GM21526 (cell line): ENCODE data around the gene NFYC.

Source experiments
- ATAC-seq: cut with Tn5 transposase; IDR thresholded peaks from one replicate; pipeline ENCODE4 v1.9.1; 2021; ENCODE audit warnings: moderate library complexity; ENCODE audit not compliant: unreplicated experiment, low FRiP score

The NFYC gene

DNA sequence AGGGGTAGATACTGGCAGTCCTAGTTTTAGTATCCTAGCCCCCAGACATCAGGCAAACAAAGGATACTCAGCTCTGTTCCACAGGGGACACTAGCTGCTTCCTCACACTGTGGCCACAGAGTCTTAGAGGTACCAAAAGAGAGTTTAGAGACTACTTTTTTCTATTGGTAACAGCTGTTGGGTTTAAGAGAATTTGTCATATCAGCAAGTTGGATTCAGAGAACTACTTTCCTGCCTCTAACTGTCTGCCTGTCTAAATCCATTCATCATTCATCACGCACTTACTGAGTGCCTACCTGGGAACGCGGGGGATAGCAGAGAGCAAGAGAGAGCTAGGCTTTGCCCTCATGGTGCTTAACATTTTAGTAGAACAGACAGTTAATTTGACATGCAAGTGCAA lies 65.0 kb downstream of the NFYC start:
- no peak for ATAC-seq

DNA sequence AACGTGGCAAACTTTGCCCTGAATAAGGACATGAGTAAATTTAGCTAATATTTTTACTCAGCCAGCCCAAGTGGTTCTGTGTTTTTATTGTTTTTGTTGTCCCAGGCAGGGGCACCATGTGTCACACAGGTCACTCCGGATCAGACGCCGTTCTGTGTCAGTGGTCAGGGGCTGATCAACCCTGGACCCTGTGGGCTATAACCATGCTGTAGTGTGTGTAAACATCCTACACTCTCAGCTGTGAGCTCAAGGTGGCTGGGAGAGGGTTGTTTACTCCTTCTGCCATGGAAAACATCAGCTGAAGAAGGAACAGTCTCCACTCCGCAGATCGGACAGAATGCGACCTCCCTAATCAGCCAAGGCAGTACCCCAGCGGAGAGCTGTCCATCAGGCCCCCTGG lies 65.6 kb downstream of the NFYC start:
- no peak for ATAC-seq

DNA sequence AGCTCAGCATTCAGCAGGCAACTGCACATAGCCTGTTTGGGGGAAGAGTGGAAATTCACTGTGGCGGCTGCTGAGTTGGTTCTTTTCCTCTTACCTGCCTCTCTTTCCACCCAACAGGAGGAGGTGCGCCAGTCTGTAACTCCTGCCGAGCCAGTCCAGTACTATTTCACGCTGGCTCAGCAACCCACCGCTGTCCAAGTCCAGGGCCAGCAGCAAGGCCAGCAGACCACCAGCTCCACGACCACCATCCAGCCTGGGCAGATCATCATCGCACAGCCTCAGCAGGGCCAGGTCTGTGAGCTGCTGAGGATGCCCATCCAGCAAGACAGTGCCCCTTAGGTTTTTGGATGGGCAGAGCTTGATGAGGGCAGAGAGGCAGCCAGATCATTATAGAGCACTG lies 66.5 kb downstream of the NFYC start:
- ATAC-seq = no peak

DNA sequence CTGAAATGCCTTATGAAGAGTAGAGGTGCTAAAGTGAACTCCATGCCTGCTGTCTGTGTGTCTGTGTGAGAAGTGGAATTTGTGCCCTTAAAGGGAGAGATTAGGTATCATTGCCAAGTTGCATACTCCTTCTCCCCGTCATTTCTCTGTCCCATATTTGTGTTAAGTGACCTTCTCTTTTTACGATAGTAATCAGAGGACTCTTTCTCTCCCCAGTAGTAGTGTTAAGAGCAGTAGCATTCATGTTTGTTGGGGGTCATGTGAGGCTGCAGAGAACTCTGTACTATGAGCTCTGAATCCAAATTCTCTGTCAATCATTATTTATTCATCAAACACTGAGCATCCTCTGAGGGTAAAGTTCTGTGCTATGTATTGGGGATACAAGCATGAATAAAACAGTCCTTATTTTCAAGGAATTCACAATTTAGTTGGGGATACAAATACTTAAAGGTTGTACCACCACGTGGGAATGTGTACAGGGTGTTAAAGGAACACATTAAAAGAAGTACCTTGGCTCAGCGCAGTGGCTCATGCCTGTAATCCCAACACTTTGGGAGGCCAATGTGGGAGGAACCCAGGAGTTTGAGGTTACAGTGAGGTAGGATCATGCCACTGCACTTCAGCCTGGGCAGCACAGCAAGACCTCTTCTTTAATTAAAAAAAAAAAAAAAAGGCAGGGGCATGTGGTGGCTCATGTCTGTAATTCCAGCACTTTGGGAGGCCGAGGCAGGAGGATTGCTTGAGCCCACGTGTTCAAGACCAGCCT lies 67.3 kb downstream of the NFYC start:
- ATAC-seq = no peak

DNA sequence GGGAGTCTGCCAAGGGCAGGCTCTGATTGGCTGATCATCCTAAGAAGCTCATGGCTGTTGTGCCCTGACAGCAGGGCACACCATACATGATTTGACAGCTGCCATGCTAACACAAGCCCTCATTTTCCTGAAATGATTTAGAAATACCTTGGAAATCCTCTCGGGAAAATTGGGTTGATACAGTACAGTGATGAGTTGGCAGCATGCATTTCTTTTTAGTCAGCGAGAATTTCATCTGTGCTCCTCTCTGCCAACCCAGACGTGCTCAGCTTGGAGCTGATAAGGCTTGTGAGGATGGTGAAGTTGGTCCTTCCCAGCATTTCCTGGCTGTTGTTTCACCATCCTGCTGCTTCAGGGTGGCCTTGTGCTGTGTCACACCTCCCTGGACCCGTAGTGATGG lies 69.5 kb downstream of the NFYC start:
- no peak for ATAC-seq

DNA sequence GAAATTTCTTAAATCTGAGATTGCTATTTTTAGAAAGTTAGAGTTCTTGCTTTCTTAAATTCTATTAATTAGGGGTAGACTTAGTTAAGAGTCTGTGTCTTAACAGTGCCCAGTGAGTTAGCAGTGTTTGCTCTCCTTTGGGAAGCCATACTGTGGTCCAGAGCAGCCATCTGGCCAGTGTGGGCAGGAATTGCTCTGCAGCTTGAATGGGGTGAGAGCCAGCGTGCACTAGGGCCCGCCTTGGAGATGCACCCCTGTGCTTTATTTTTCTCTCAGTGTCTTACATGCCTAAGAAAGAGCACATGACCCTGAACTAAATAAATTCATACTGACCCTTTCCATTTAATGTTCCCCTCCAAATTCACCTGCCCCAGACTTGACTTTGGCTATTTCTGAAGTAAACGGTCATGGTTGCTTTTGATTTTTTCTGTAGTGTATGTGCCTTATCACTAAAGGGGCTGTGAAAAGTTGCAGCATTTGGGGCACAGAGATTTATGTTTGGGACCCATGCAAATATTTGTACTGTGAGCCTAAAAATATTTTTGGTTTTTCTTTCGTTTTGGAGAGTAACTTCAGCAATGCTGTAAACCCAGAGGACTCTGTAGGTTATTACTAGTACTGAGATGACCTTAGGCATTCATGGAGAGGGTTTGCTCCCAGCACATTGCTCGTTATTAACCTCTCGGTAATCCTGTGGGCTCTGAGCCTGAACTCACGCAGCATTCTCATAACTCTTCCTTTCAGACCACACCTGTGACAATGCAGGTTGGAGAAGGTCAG lies 70.8 kb downstream of the NFYC start:
- ATAC-seq = no peak

DNA sequence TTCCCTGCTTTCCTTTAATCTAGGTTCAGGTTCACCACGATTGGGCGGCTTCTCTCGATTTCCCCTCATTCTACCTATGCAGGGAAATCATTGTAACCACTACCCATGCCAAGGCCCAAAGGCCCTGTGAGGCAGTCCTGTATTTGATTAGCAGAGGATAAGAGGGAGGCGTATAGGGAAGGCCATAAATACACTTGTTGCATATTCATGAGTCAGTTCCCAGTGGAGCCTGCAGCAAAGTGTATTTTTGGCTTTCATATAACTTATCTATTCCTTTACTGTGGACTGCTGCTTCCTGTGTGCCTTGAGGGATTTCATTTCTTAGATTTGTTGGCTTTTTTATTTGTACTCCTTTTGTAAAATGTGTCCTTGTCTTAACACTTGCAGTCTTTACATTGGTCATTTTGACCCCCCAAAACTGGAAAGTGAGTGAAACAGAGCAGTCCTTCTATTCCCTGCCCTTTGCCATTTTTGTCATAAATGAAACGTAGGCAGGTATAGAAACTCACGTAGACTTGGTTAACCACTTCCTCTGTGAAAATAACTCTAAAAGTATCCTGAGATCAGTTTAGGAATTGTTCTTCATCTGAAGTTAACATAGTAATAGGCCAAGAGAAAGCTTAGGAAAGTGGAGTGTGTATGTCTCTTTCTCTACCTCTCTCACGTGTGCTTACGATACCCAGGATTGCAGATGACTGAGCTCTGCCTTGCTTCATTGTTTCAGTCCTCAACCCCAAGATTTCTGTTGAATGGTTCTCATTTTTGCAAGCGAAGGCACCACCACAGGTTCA lies 72.4 kb downstream of the NFYC start:
- ATAC-seq = no peak

DNA sequence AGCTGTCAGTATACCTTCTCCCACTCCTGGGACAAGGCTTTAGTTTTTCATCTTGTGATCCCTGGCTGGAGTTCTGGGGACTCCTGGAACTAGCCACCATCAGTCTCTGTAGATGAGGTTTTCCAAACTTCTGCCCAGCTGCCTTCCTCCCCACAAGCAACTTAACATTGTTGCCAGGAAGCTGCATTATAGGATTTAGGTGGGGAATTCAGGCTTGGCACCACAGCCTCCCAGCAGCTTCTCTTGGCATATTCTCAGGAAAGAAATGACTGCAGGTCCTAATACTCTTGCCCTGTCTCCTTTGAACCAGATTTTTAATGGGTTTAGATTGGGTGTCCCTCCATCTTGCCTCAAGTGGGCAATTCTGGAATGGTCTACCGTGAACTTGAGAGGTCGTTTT lies 73.5 kb downstream of the NFYC start:
- no peak for ATAC-seq

DNA sequence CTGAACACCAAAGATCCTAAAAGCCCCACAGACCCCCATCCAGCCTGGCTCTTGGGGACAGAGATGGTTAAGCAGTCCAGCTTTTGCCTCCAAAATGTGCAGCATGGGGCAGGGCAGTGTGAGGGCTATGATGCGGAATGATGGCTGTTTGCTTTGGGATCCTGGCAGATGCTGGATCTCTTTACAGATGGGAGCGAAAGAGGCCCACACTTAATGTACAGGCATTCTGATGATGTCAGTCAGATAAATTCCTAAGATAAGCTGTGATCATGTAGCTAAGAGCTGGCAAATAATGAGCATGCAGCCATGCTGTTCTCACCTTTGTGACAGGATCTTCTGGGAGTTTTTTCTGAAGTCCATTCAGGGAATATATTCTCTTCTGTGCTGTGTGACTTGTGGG lies 74.5 kb downstream of the NFYC start:
- ATAC-seq = no peak

DNA sequence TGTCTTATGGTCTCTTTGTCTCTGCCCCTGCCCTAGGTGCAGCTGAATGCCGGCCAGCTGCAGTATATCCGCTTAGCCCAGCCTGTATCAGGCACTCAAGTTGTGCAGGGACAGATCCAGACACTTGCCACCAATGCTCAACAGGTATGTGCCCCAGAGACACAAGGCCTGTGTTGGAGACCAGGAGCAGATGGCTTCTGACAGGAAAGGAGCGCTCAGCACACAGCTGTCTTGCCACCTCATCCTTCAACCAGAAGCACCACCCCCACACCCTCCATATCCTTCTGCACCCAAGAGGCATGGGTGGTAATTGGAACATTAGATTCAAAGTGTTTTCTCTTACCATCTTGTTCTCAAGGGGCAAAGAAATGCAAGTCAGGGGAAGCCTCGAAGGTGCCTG lies 75.1 kb downstream of the NFYC start:
- ATAC-seq = no peak

DNA sequence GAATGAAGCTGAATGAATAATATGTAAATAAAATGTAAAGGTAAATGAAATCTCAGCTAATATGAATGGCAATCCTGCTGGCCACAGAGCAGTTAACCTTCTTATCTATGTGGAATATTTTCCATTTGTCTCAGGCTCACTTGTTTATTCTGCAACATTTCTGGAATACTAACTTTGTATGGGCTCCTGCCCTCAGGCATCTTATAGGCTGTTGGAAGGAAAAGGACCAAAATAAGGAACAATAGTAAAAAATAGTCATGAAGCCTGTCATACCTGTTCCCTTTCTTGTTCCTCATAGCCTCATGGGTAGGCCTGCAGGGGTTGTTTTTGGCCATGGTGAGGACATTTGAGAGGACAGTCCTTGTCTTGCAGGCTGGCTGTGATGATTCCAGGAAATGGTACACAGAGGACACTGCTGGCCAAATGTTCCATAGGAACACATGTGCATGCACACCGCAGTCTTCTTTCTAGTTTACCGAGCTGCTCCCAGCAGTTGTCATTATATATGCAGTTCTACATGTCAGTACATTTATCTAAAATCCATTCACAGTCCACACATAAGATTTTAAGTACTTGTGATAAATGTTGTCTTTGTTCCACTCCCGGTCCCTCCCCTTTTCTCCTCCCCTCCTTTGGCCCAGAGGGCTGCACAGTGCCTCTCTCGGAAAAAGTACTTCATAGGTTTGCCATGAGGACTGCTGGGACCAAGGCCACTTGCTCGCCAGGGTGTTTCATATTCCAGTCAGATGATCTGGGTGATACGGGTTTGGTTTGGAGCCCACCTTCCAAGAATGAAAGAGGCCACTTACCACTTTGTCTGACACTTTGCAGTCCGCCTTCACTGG lies 76.9 kb downstream of the NFYC start:
- ATAC-seq = no peak

DNA sequence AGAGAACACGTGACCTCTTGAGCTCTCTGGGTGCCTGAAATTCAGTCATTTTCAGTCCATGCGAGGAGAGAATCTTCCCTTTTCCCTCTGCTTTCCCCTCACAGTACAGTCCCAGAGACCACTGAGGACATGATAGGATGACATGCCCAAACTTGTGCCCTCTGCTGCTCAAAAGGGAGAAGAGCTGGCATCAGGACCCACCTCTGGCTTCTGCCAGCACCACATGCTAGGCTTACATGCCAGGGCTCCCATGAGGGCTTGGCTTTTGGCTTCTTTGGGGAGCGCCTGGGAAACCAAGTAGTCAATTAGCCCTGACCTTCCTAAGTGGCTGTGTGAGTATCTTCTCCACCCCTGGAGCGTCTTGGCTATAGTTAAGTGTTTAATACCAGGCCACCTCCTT lies 78.3 kb downstream of the NFYC start:
- no peak for ATAC-seq

DNA sequence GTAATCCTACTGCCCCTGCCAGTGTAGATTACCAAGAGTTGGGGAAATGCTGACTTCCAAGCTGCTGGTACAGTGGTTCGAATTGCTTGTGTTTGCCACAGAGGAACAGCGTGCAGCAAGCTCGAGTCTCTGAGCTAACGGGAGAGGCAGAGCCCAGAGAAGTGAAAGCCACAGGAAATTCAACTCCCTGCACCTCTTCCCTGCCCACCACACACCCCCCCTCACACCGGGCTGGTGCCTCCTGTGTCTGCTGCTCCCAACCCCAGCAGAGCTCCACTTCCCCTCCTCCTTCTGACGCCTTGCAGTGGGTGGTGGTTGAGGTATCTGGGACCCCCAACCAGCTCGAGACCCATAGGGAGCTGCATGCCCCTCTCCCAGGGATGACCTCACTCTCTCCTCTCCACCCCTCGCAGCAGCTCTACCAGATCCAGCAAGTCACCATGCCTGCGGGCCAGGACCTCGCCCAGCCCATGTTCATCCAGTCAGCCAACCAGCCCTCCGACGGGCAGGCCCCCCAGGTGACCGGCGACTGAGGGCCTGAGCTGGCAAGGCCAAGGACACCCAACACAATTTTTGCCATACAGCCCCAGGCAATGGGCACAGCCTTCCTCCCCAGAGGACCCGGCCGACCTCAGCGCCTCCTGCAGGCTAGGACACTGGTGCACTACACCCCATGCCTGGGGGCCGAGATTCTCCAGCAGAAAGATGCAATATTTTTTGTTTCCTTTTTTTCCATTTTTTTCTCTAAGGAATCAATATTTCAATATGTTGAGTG lies 79.0 kb downstream of the NFYC start:
- no peak for ATAC-seq

DNA sequence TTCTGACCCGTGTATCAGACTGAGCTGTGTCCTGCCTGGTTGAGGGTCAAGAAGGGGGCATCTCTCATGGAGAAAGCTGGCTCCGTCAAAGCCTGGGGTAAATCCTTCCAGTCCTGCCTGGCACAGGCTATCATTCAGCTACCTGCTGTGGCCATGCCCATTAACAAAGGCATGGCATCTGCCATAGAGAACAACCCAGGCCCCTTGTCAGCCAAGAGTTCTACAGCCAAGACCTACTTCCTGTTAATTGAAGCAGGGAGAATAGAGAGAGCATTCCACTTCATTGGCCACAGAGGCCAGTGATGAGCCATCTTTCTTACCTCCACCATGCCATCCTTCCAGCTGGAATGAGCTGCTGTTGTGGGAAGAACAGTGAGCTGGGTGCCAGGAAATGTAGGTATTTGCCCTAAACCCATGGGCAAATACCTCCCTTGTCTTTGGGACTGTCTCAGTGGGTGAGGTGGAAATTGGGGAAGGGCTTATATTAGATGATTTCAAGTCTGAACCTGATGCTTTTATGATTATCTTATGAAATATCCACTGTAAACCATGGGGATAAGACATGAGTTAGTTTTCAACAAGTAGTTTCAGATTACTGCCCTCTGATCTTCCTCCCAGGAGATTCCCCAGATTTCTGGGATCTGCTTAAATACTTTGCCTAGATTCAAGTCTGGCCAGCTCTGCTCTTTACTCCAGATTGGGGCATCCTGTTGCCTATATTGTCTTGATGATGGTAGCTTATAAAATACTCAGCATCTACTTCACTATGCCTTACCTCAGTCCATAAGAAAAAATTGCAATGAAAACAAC lies 80.8 kb downstream of the NFYC start:
- ATAC-seq = no peak

DNA sequence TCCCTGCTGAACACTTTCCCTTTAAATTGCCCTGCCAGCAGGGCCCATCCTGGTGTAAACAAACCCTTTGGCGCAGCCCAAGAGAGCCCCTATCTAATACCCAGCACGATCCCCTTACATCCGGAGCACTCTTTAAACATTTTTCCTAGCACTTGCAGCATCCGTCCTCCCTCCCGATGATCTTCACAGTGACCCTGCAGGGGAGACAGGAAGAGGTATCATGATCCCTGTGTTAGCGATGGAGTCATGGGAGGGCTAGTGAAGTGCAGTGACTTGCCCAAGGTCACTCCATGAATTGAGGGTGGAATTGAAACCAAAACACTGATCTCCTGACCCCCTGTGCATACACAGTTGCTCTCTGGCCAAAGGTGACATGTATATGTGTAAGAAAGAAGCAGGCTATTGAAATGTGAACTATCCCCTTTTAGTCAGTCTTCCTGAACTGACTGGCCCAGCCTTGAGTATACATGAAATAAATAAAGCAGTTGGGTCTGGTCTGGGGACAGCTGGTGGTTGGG lies 82.3 kb downstream of the NFYC start:
- ATAC-seq = no peak

DNA sequence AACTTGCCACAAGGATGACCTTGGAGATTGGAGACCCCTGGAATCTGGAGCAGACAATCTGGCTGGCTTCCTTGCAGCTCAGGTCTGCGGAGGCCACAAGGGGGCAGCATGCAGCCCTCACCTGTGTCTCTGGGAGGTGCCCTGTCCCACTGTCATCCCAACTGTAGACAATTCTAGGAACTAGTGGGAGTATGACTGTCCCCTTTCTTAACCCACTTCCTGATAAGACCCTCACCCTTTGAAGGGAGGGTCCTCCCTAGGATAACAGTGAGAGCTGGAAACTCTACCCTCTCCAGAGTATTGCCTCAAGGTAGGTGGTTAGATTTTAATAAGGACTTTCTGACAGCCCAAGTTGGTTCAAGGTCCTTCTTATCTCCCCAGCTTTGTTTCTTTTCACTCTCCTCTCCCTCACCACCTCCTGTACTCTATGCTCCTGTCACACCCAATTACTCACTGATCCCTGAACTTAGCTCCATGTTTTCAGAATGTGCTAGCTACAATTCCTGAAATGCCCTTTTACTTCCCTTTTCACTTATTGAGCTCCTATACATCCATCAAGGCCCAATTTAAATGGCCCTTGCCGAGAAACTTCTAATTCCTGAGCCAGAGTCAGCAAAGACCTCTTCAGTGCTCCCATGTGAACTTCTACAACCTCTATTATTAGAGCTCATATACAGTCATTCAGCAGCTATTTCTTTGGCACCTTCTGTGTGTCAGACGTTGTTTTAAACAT lies 82.9 kb downstream of the NFYC start:
- ATAC-seq = no peak

DNA sequence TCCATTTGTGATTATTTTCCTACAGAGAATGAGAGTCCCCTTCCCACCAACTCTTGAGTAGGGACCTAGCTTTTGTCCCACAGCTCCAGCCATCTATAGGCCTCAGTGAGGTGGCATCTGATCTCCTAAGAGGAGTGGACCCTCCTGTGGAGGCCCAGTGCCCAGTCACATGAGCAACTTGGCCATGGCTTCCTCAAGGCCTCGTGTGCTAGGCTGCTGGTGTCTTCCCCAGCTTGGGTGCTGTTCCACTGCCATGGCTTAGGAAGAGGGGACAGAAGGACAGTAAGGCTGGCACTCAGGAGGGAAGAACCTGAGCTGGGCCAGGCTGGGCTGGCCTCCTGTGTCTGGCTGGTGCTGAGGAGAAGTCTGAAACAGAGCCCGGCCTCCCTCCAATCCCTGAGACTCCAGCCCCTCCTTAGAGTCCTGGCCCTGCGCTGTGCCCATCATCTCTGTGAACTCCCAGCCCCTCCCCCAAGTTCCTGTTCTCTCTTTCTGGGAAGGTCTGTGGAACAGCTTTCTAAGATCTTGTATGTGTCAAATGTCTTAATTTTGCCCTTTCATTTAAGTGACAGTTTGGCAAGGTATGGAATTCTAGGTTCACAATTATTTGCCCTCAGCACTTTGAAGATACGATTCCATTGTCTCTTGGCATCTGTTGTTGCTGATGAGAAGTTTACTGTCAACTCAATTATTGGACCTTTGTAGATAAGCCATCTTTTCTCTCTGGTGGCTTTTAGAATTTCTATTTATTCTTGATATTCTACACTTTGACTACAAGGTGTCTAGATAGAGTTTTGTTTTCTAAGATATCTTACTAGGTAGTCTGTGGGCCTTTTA lies 85.0 kb downstream of the NFYC start:
- no peak for ATAC-seq
